BLaER1 (cell line): ENCODE data around the gene EXOC6B.

ENCODE experiments used
- H3K27ac ChIP-seq: shearing (Covaris generic); formaldehyde crosslinking; 2 replicates; pipeline ENCODE4 v1.8.1; 2022
- H3K27me3 ChIP-seq: shearing (Covaris generic); formaldehyde crosslinking; 2 replicates; pipeline ENCODE4 v1.8.1; 2022
- H3K36me3 ChIP-seq: shearing (Covaris generic); formaldehyde crosslinking; 2 replicates; pipeline ENCODE4 v1.8.1; 2022
- H3K4me1 ChIP-seq: shearing (Covaris generic); formaldehyde crosslinking; 2 replicates; pipeline ENCODE4 v1.8.1; 2022
- H3K4me2 ChIP-seq: shearing (Covaris generic); formaldehyde crosslinking; 2 replicates; pipeline ENCODE4 v1.8.1; 2022
- H3K4me3 ChIP-seq: shearing (Covaris generic); formaldehyde crosslinking; 2 replicates; pipeline ENCODE4 v1.8.1; 2022
- H3K9ac ChIP-seq: shearing (Covaris generic); formaldehyde crosslinking; 2 replicates; pipeline ENCODE4 v1.8.1; 2022
- H3K9me3 ChIP-seq: shearing (Covaris generic); formaldehyde crosslinking; 2 replicates; pipeline ENCODE4 v1.8.1; 2022
- H4K20me1 ChIP-seq: shearing (Covaris generic); formaldehyde crosslinking; 2 replicates; pipeline ENCODE4 v1.8.1; 2022
- Cebpa-rat ChIP-seq: shearing (Covaris generic); IDR thresholded peaks from 2 replicates; pipeline ENCODE4 v1.8.1; 2022

The EXOC6B gene

DNA sequence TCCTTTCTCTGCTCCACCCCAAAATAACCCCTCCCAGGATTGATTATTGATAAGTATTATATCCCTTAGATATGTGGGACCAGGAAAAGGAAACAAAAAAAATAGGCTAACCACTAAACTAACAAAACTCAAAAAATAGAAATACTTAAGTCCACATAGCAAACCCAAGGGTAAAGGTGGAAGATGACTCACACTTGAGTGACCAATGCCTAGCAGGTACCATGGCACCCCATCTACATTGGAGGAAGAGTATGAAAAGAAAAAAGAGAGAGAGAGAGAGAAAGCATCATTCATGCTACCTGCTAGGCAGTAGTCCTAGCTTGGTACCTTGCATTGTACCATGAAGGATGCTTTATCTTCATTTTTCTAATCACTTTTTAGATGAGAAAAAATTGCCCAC is 6.3 kb downstream of the EXOC6B start:
- H3K4me2 ChIP-seq = no peak overlapping the region

GRCh38 chr2:72815655-72816278 is 10.1 kb downstream of the EXOC6B start:
- Histone ChIP-seq H3K9me3 (peaks cover 2% of the 10 kb centered on the region; the same call in 1 of the 2 replicates), H3K27ac (no peak overlapping the region), H3K4me3 (no peak overlapping the region), H3K4me1 (no peaks in the 10 kb centered on the region), H3K27me3 (no peaks in the 10 kb centered on the region), H3K4me2 (no peak overlapping the region), H3K9ac (no peak overlapping the region), H3K36me3 (no peaks in the 10 kb centered on the region), H4K20me1 (no peaks in the 10 kb centered on the region)
- no peak for TF ChIP-seq Cebpa-rat

More for the DNA sequence above, 6.3 kb downstream of the EXOC6B start:
- 0 out of 2 replicates have a peak, but pooled peaks cover under 1% of the 10 kb centered on the region for H3K4me1 ChIP-seq
- H4K20me1 ChIP-seq = no peaks in the 10 kb centered on the region
- H3K4me3 ChIP-seq = no peak overlapping the region
- H3K27me3 ChIP-seq = no peaks in the 10 kb centered on the region
- H3K9ac ChIP-seq = no peak overlapping the region
- no peaks in the 10 kb centered on the region for H3K36me3 ChIP-seq
- TF ChIP-seq Cebpa-rat = no peak
- no peaks in the 10 kb centered on the region for H3K9me3 ChIP-seq
- H3K27ac ChIP-seq = no peak overlapping the region

DNA sequence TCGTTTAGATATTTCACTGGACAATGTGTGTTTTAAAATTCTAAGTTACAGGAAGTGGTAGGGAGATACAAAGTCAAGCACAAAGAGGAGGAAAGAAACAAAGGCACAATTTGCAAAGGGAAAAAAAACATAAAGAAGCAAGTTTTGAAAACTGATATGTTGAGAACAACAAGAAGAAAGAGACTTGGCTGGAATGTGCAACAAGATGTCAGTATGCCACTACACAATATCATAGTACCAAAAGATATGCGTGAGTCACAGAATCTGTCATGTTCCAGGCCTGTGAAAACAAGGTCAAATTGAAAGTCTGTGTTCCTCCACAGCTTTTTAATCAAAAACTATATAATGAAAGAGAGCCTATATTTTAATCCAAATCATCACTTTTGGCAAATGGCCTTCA is 12.0 kb downstream of the EXOC6B start:
- Histone ChIP-seq H3K27ac (no peak overlapping the region), H3K4me1 (no peaks in the 10 kb centered on the region), H4K20me1 (no peaks in the 10 kb centered on the region), H3K4me3 (no peak overlapping the region), H3K9ac (no peak overlapping the region), H3K4me2 (no peak overlapping the region), H3K9me3 (peaks cover 19% of the 10 kb centered on the region), H3K36me3 (no peaks in the 10 kb centered on the region), H3K27me3 (no peaks in the 10 kb centered on the region)
- no peak for TF ChIP-seq Cebpa-rat

GRCh38 chr2:72810165-72810564 is 15.7 kb downstream of the EXOC6B start:
- Histone ChIP-seq H4K20me1 (no peaks in the 10 kb centered on the region), H3K4me1 (no peaks in the 10 kb centered on the region), H3K36me3 (no peaks in the 10 kb centered on the region), H3K27ac (no peak overlapping the region), H3K27me3 (no peaks in the 10 kb centered on the region), H3K4me2 (no peak overlapping the region), H3K9me3 (peaks cover 26% of the 10 kb centered on the region), H3K4me3 (no peak overlapping the region), H3K9ac (no peak overlapping the region)
- no peak for TF ChIP-seq Cebpa-rat

GRCh38 chr2:72809095-72809494 is 16.7 kb downstream of the EXOC6B start:
- Histone ChIP-seq H3K27me3 (no peaks in the 10 kb centered on the region), H3K4me1 (no peaks in the 10 kb centered on the region), H3K9me3 (peaks cover 26% of the 10 kb centered on the region), H3K27ac (no peak overlapping the region), H4K20me1 (no peaks in the 10 kb centered on the region), H3K4me3 (no peak overlapping the region), H3K36me3 (no peaks in the 10 kb centered on the region), H3K9ac (no peak overlapping the region), H3K4me2 (no peak overlapping the region)
- no peak for TF ChIP-seq Cebpa-rat

DNA sequence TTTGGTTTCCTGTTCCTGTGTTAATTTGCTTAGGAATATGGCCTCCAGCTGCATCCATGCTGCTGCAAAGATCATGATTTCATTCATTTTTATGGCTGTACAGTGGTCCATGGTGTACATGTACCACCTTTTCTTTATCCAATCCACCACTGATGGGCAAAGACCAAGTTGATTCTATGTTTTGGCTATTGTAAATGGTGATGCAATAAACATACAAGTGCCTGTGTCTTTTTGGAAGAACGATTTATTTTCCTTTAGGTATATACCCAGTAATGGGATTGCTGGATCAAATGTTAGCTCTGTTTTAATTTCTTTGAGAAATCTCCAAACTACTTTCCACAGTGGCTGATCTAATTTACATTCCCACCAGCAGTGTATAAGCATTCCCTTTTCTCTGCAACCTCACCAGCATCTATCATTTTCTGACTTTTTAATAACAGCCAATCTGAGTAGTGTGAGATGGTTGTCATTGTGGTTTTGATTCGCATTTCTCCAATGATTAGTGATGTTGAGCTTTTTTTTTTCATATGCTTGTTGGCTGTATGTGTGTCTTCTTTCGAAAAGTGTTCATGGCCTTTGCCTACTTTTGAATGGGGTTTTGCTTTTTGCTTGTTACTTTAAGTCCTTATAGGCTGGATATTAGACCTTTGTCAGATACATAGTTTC is 19.4 kb downstream of the EXOC6B start:
- Histone ChIP-seq H3K4me2 (no peak overlapping the region), H3K27ac (no peak overlapping the region), H3K4me3 (no peak overlapping the region), H3K9me3 (peaks cover 26% of the 10 kb centered on the region), H3K36me3 (no peaks in the 10 kb centered on the region), H3K4me1 (no peaks in the 10 kb centered on the region), H3K9ac (no peak overlapping the region), H3K27me3 (no peaks in the 10 kb centered on the region), H4K20me1 (no peaks in the 10 kb centered on the region)
- no peak for TF ChIP-seq Cebpa-rat

GRCh38 chr2:72803626-72804320 is 22.1 kb downstream of the EXOC6B start:
- Histone ChIP-seq H3K36me3 (no peaks in the 10 kb centered on the region), H3K4me2 (no peak overlapping the region), H3K4me3 (no peak overlapping the region), H3K9me3 (peaks cover 6% of the 10 kb centered on the region), H3K4me1 (no peaks in the 10 kb centered on the region), H3K27me3 (no peaks in the 10 kb centered on the region), H4K20me1 (no peaks in the 10 kb centered on the region), H3K9ac (no peak overlapping the region), H3K27ac (no peak overlapping the region)
- TF ChIP-seq Cebpa-rat = no peak

DNA sequence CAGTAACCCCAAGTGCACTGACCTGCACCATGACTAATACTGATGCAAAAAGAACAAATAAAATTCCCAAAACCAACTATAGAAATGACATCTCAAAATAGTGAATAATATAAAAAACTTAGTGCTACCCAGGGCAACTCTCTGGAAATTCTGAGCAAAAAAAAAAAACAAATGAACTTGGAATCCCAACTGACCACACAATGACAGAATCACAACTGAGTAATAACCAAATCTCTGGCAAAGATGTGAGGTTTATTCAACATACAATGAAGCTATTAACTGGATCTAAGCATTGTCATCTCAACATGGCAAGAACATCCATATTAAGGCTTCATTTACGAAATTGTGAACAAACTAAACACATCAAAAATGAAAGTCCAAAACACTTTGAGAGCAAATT is 22.7 kb downstream of the EXOC6B start:
- H3K9ac ChIP-seq = no peak overlapping the region
- H3K4me3 ChIP-seq = no peak overlapping the region
- H3K4me1 ChIP-seq = no peaks in the 10 kb centered on the region
- TF ChIP-seq Cebpa-rat = no peak
- no peak overlapping the region for H3K4me2 ChIP-seq
- H3K27ac ChIP-seq = no peak overlapping the region
- H4K20me1 ChIP-seq = no peaks in the 10 kb centered on the region
- no peaks in the 10 kb centered on the region for H3K27me3 ChIP-seq
- no peaks in the 10 kb centered on the region for H3K36me3 ChIP-seq
- H3K9me3 ChIP-seq = peaks cover under 1% of the 10 kb centered on the region; the same call in 1 of the 2 replicates

DNA sequence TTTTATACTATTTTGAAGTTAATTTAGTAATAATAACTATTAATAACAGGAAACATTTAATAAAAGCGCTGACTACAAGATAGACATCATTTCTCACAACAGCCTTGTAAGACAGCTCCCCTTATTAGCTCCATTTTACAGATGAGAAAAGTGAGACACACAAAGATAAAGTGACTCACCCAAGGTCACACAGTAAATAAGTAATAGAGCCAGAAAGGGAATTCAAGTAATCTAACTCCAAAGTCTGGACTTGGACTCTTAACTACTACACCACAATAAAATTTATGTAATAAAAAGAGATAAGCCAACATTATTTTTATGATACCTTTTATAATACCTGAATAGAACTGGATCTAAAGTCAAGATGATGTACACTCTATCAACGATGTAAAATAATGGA is 25.3 kb downstream of the EXOC6B start:
- Histone ChIP-seq H3K4me1 (no peaks in the 10 kb centered on the region), H3K4me3 (no peak overlapping the region), H3K9ac (no peak overlapping the region), H3K36me3 (no peaks in the 10 kb centered on the region), H4K20me1 (no peaks in the 10 kb centered on the region), H3K9me3 (no peaks in the 10 kb centered on the region), H3K27ac (no peak overlapping the region), H3K4me2 (no peak overlapping the region), H3K27me3 (no peaks in the 10 kb centered on the region)
- TF ChIP-seq Cebpa-rat = no peak

DNA sequence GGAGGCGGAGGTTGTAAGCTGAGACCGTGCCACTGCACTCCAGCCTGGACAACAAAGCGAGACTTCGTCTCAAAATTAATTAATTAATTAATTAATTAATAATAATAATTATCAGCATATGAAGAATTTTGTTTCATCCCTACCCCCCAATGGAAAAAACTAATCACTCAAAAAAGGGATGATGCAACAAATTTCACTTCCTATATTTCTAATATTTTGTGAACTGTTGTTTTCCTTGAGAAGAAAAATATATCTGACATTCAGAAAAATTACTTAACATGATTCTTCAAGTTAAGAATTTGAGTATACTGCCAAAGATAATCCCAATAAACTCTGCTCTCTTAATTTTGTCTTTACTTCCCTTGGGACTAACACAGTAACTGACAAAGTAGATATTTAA is 28.1 kb downstream of the EXOC6B start:
- Histone ChIP-seq H3K4me1 (no peaks in the 10 kb centered on the region), H3K4me2 (no peak overlapping the region), H4K20me1 (no peaks in the 10 kb centered on the region), H3K27ac (no peak overlapping the region), H3K9ac (no peak overlapping the region), H3K27me3 (no peaks in the 10 kb centered on the region), H3K9me3 (no peaks in the 10 kb centered on the region), H3K4me3 (no peak overlapping the region), H3K36me3 (no peaks in the 10 kb centered on the region)
- TF ChIP-seq Cebpa-rat = no peak
